ENCODE results near the gene GLRX5. TPM values are rescaled to one million over a fixed set of nuclear protein-coding genes. Genes with fewer than 3 reads are reported as not detected.

GLRX5 gene
- total RNA-seq, 2 experiments from 2014 or later: 30.4 to 34.5 TPM

GRCh38 chr14:95541932-95542930, 7.4 kb downstream of the GLRX5 start:
- POLR2A ChIA-PET: no interaction called here
- CTCF ChIA-PET: no interaction called here
- no peaks in the 10 kb centered on the region for H3K27me3 Mint-ChIP-seq
- H3K4me1 Mint-ChIP-seq: peaks cover 16% of the 10 kb centered on the region
- H3K4me3 Mint-ChIP-seq: no peak overlapping the region
- no peak for DNase-seq
- peaks cover 12% of the 10 kb centered on the region for H3K36me3 Mint-ChIP-seq (ENCODE audit: low read depth)
- no peaks in the 10 kb centered on the region for H3K9me3 Mint-ChIP-seq
- no peak overlapping the region for H3K27ac Mint-ChIP-seq

GRCh38 chr14:95543021-95543420, 8.2 kb downstream of the GLRX5 start:
- H3K27me3 Mint-ChIP-seq: no peaks in the 10 kb centered on the region
- H3K4me1 Mint-ChIP-seq: peaks cover 11% of the 10 kb centered on the region
- CTCF ChIA-PET: no interaction called here
- H3K27ac Mint-ChIP-seq: no peak overlapping the region
- no peaks in the 10 kb centered on the region for H3K9me3 Mint-ChIP-seq
- peaks cover 12% of the 10 kb centered on the region for H3K36me3 Mint-ChIP-seq (ENCODE audit: low read depth)
- POLR2A ChIA-PET: no interaction called here
- no peak for DNase-seq
- H3K4me3 Mint-ChIP-seq: no peak overlapping the region

- Mint-ChIP-seq H3K27me3 (no peaks in the 10 kb centered on the region), H3K36me3 (ENCODE audit: low read depth) (peaks cover 16% of the 10 kb centered on the region), H3K9me3 (no peaks in the 10 kb centered on the region), H3K4me1 (peaks cover 6% of the 10 kb centered on the region), H3K4me3 (no peak overlapping the region), H3K27ac (no peak overlapping the region)
- ChIA-PET CTCF (interaction anchor here (0.8 to 0.9 kb wide), 2 partner anchors 15 to 17 kb away, joined by 6 to 7 read pairs; no protein-coding TSS in a partner anchor), POLR2A (interaction anchor here (1.8 kb wide), 1 partner anchor 9 kb away, joined by 5 read pairs; no protein-coding TSS in a partner anchor)
- DNase-seq: no peak
Measured at GRCh38 chr14:95544588-95544987, 9.7 kb downstream of the GLRX5 start.

GRCh38 chr14:95545515-95546168, 10.8 kb downstream of the GLRX5 start:
- Mint-ChIP-seq H3K36me3 (ENCODE audit: low read depth) (peaks cover 16% of the 10 kb centered on the region), H3K4me1 (peaks cover 6% of the 10 kb centered on the region), H3K27me3 (no peaks in the 10 kb centered on the region), H3K9me3 (no peaks in the 10 kb centered on the region), H3K4me3 (no peak overlapping the region), H3K27ac (no peak overlapping the region)
- DNase-seq: no peak
- ChIA-PET POLR2A (interaction anchor here (0.6 to 1.8 kb wide), 3 partner anchors 10 to 304 kb away, joined by 3 to 5 read pairs (median 4); no protein-coding TSS in a partner anchor), CTCF (interaction anchor here (0.5 to 1.2 kb wide), 2 partner anchors 9 to 103 kb away, joined by 3 to 4 read pairs; no protein-coding TSS in a partner anchor)

- POLR2A ChIA-PET: no interaction called here
- Mint-ChIP-seq H3K4me3 (no peak overlapping the region), H3K4me1 (peaks cover 6% of the 10 kb centered on the region), H3K27me3 (no peaks in the 10 kb centered on the region), H3K9me3 (no peaks in the 10 kb centered on the region), H3K27ac (no peak overlapping the region), H3K36me3 (ENCODE audit: low read depth) (peaks cover 16% of the 10 kb centered on the region)
- CTCF ChIA-PET: interaction anchor here (1.2 to 2.2 kb wide), 4 partner anchors 10 to 105 kb away, joined by 3 to 7 read pairs (median 5); no protein-coding TSS in a partner anchor
- DNase-seq: no peak
Measured at GRCh38 chr14:95547272-95547625, 12.4 kb downstream of the GLRX5 start.

GRCh38 chr14:95547626-95548327, 12.9 kb downstream of the GLRX5 start:
- Mint-ChIP-seq H3K9me3 (no peaks in the 10 kb centered on the region), H3K27ac (no peak overlapping the region), H3K27me3 (no peaks in the 10 kb centered on the region), H3K36me3 (ENCODE audit: low read depth) (peaks cover 16% of the 10 kb centered on the region), H3K4me1 (peaks cover 6% of the 10 kb centered on the region), H3K4me3 (no peak overlapping the region)
- DNase-seq: no peak
- CTCF ChIA-PET: interaction anchor here (1.3 to 2.2 kb wide), 3 partner anchors 9 to 21 kb away, joined by 3 to 7 read pairs (median 6); no protein-coding TSS in a partner anchor
- POLR2A ChIA-PET: no interaction called here

- POLR2A ChIA-PET: no interaction called here
- DNase-seq: no peak
- H3K9me3 Mint-ChIP-seq: no peaks in the 10 kb centered on the region
- CTCF ChIA-PET: interaction anchor here (1.3 to 2.2 kb wide), 3 partner anchors 9 to 21 kb away, joined by 3 to 7 read pairs (median 6); no protein-coding TSS in a partner anchor
- H3K4me3 Mint-ChIP-seq: no peak overlapping the region
- H3K27ac Mint-ChIP-seq: no peak overlapping the region
- no peaks in the 10 kb centered on the region for H3K27me3 Mint-ChIP-seq
- H3K36me3 Mint-ChIP-seq (ENCODE audit: low read depth): peaks cover 16% of the 10 kb centered on the region
- H3K4me1 Mint-ChIP-seq: peaks cover 6% of the 10 kb centered on the region
Measured at GRCh38 chr14:95548328-95548929, 13.6 kb downstream of the GLRX5 start.

- Mint-ChIP-seq H3K27ac (no peak overlapping the region), H3K36me3 (ENCODE audit: low read depth) (peaks cover 11% of the 10 kb centered on the region), H3K27me3 (no peaks in the 10 kb centered on the region), H3K4me3 (no peak overlapping the region), H3K9me3 (no peaks in the 10 kb centered on the region), H3K4me1 (peaks cover 6% of the 10 kb centered on the region)
- ChIA-PET CTCF (interaction anchor here (1.1 kb wide), 1 partner anchor 123 kb away, joined by 3 read pairs; no protein-coding TSS in a partner anchor), POLR2A (no interaction called here)
- no peak for DNase-seq
Measured at GRCh38 chr14:95549656-95550585, 15.1 kb downstream of the GLRX5 start.

- H3K4me1 Mint-ChIP-seq: no peaks in the 10 kb centered on the region
- no peak overlapping the region for H3K27ac Mint-ChIP-seq
- POLR2A ChIA-PET: no interaction called here
- no peaks in the 10 kb centered on the region for H3K27me3 Mint-ChIP-seq
- no peak for DNase-seq
- CTCF ChIA-PET: no interaction called here
- no peaks in the 10 kb centered on the region for H3K9me3 Mint-ChIP-seq
- no peak overlapping the region for H3K4me3 Mint-ChIP-seq
- peaks cover 4% of the 10 kb centered on the region for H3K36me3 Mint-ChIP-seq (ENCODE audit: low read depth)
Measured at GRCh38 chr14:95551435-95551834, 16.6 kb downstream of the GLRX5 start.

- no peak for DNase-seq
Measured at GRCh38 chr14:95553141-95553540, 18.3 kb downstream of the GLRX5 start.

GRCh38 chr14:95555053-95555452, 20.2 kb downstream of the GLRX5 start:
- Mint-ChIP-seq H3K9me3 (no peaks in the 10 kb centered on the region), H3K4me1 (no peaks in the 10 kb centered on the region), H3K27me3 (no peaks in the 10 kb centered on the region), H3K27ac (no peak overlapping the region), H3K4me3 (no peak overlapping the region), H3K36me3 (ENCODE audit: low read depth) (no peaks in the 10 kb centered on the region)
- DNase-seq: no peak
- CTCF ChIA-PET: interaction anchor here (0.7 kb wide), 1 partner anchor 10 kb away, joined by 3 read pairs; no protein-coding TSS in a partner anchor
- POLR2A ChIA-PET: no interaction called here

More at GRCh38 chr14:95553141-95553540, 18.3 kb downstream of the GLRX5 start:
- no peaks in the 10 kb centered on the region for H3K9me3 Mint-ChIP-seq
- CTCF ChIA-PET: no interaction called here
- no peak overlapping the region for H3K4me3 Mint-ChIP-seq
- no peaks in the 10 kb centered on the region for H3K4me1 Mint-ChIP-seq
- H3K36me3 Mint-ChIP-seq (ENCODE audit: low read depth): peaks cover 4% of the 10 kb centered on the region
- H3K27ac Mint-ChIP-seq: no peak overlapping the region
- no peaks in the 10 kb centered on the region for H3K27me3 Mint-ChIP-seq
- POLR2A ChIA-PET: no interaction called here

All from activated CD4-positive, alpha-beta memory T cell treated with anti-CD3 and anti-CD28 coated beads, Interleukin-2, amount 10 ng/mL, durations not matched to agents 7 days and 5 days (primary cell).